Measurements from ENCODE around the gene FHOD1. TPM values are rescaled to one million over a fixed set of nuclear protein-coding genes. Genes with fewer than 3 reads are reported as not detected.

Gene FHOD1
- total and polyA plus RNA-seq, 2 of the 13 experiments (the other 11 are each of a cell fraction or from before 2014, with no cell fraction given) = 20.0 to 20.8 TPM

- TF ChIP-seq ZFP37 (CRISPR knock-in tag; IDR thresholded peaks at IDR 0.05; ENCODE audit: borderline replicate concordance) (0 out of 2 replicates have a peak, but pooled peaks have one; percentile 40), ZNF232 (CRISPR knock-in tag; IDR thresholded peaks at IDR 0.05; ENCODE audit: borderline replicate concordance) (peak; percentile 92; the same call in 1 of the 2 replicates), GFI1 (CRISPR knock-in tag; IDR thresholded peaks at IDR 0.05; ENCODE audit: borderline replicate concordance) (peak; percentile 91), ZSCAN29 (CRISPR knock-in tag; conservative IDR thresholded peaks at IDR 0.05) (no peak), ZSCAN20 (CRISPR knock-in tag; IDR thresholded peaks at IDR 0.05; ENCODE audit: borderline replicate concordance) (no peak; the same call in 1 of the 2 replicates), ZNF580 (CRISPR knock-in tag; IDR thresholded peaks at IDR 0.05; ENCODE audit: borderline replicate concordance, low read depth) (peak; percentile 93), MTERF4 (CRISPR knock-in tag; IDR thresholded peaks at IDR 0.05) (peak; percentile 95), ZNF20 (CRISPR knock-in tag; IDR thresholded peaks at IDR 0.05) (no peak), ARNT2 (CRISPR knock-in tag; IDR thresholded peaks at IDR 0.05; ENCODE audit: low read depth) (peak; percentile 89), POLR2G (IDR thresholded peaks at IDR 0.05; ENCODE audit: low read depth, low read length) (peak; percentile 86), ZNF451 (CRISPR knock-in tag; IDR thresholded peaks at IDR 0.05) (0 out of 2 replicates have a peak, but pooled peaks have one; percentile 67), MTA3 (CRISPR knock-in tag; IDR thresholded peaks at IDR 0.05) (no peak), ZNF780A (CRISPR knock-in tag; IDR thresholded peaks at IDR 0.05) (peak; percentile 79; the same call in 1 of the 2 replicates), ZFP36L2 (CRISPR knock-in tag; IDR thresholded peaks at IDR 0.05) (0 out of 2 replicates have a peak, but pooled peaks have one; percentile 36), RELA (CRISPR knock-in tag; IDR thresholded peaks at IDR 0.05) (no peak), HNRNPLL (IDR thresholded peaks at IDR 0.05; ENCODE audit: low read depth, low read length, poor library complexity, severe bottlenecking) (peak; percentile 93), PCBP1 (IDR thresholded peaks at IDR 0.05; ENCODE audit: borderline replicate concordance, low read depth, low read length) (no peak), IKZF1 (IDR thresholded peaks at IDR 0.05) (no peak), ZNF850 (CRISPR knock-in tag; conservative IDR thresholded peaks at IDR 0.05) (no peak), ZNF737 (CRISPR knock-in tag; IDR thresholded peaks at IDR 0.05; ENCODE audit: borderline replicate concordance) (0 out of 2 replicates have a peak, but pooled peaks have one; percentile 38), ZNF775 (CRISPR knock-in tag; IDR thresholded peaks at IDR 0.05; ENCODE audit: borderline replicate concordance) (no peak), ZNF660 (CRISPR knock-in tag; IDR thresholded peaks at IDR 0.05; ENCODE audit: borderline replicate concordance, low read depth) (no peak), CAMTA2 (CRISPR knock-in tag; IDR thresholded peaks at IDR 0.05; ENCODE audit: borderline replicate concordance) (0 out of 2 replicates have a peak, but pooled peaks have one; percentile 14), ZNF547 (CRISPR knock-in tag; IDR thresholded peaks at IDR 0.05) (peak; percentile 84; the same call in 1 of the 2 replicates), RFXAP (CRISPR knock-in tag; IDR thresholded peaks at IDR 0.05; ENCODE audit: borderline replicate concordance) (no peak; the same call in none of the 2 replicates), RAD51 (IDR thresholded peaks at IDR 0.05; ENCODE audit: borderline replicate concordance) (no peak; the same call in 1 of the 2 replicates)
- TF ChIP-seq, protein P1, sequence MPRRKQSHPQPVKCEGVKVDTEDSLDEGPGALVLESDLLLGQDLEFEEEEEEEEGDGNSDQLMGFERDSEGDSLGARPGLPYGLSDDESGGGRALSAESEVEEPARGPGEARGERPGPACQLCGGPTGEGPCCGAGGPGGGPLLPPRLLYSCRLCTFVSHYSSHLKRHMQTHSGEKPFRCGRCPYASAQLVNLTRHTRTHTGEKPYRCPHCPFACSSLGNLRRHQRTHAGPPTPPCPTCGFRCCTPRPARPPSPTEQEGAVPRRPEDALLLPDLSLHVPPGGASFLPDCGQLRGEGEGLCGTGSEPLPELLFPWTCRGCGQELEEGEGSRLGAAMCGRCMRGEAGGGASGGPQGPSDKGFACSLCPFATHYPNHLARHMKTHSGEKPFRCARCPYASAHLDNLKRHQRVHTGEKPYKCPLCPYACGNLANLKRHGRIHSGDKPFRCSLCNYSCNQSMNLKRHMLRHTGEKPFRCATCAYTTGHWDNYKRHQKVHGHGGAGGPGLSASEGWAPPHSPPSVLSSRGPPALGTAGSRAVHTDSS (CRISPR knock-in tag; conservative IDR thresholded peaks at IDR 0.05) = no peak
- TF ChIP-seq, protein P2, sequence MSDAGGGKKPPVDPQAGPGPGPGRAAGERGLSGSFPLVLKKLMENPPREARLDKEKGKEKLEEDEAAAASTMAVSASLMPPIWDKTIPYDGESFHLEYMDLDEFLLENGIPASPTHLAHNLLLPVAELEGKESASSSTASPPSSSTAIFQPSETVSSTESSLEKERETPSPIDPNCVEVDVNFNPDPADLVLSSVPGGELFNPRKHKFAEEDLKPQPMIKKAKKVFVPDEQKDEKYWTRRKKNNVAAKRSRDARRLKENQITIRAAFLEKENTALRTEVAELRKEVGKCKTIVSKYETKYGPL (CRISPR knock-in tag; IDR thresholded peaks at IDR 0.05) = no peak
Measured at GRCh38 chr16:67246081-67246755, 1.1 kb downstream of the FHOD1 start (continued).
